A673 (cell line): ENCODE measurements around the gene SEL1L3. TPM values are rescaled to one million over a fixed set of nuclear protein-coding genes. Genes with fewer than 3 reads are reported as not detected.

ENCODE experiments used
- BruUV-seq: library from RNA; stranded (reverse); fragments of 400-500 nt; replicated peaks from 2 replicates; lab custom pipeline; 2021; lab: Mats Ljungman, UMichigan
- CTCF ChIA-PET: fragments of 300-600 bp; sonication (Branson Sonifier 250); formaldehyde crosslinking; loops from one replicate; lab custom pipeline; 2022; ENCODE audit warnings: antibody characterized with exemption; lab: Charles Lee
- POLR2A ChIA-PET: fragments of 300-600 bp; sonication (Branson Sonifier 250); formaldehyde crosslinking; loops from one replicate; lab custom pipeline; 2022; ENCODE audit warnings: antibody characterized with exemption; ENCODE audit not compliant: low non-redundant PET; lab: Charles Lee
- DNase-seq: peaks from one replicate; pipeline ENCODE4 v3.0.0-alpha.2; 2015; ENCODE audit warnings: low spot score
- H3K27ac ChIP-seq: fragments of 200-600 bp; sonication (generic); 2 replicates; pipeline ENCODE4 v1.5.1; 2016; ENCODE audit warnings: mixed run types, low read depth, mild to moderate bottlenecking, mixed read lengths, antibody characterized with exemption, low read length; ENCODE audit not compliant: poor library complexity, severe bottlenecking
- H3K27me3 ChIP-seq: fragments of 200-600 bp; sonication (generic); replicated peaks from 2 replicates; pipeline ENCODE4 v1.6.1; 2017; ENCODE audit warnings: mixed run types, low read depth, mild to moderate bottlenecking, mixed read lengths, antibody characterized with exemption, low read length; ENCODE audit not compliant: insufficient read depth, poor library complexity
- H3K36me3 ChIP-seq: fragments of 200-600 bp; sonication (generic); 2 replicates; pipeline ENCODE4 v1.6.1; 2016; ENCODE audit warnings: mixed run types, mild to moderate bottlenecking, mixed read lengths, antibody characterized with exemption, low read length; ENCODE audit not compliant: insufficient read depth, poor library complexity, severe bottlenecking
- H3K4me1 ChIP-seq: fragments of 200-600 bp; sonication (generic); 2 replicates; pipeline ENCODE4 v1.6.1; 2017; ENCODE audit warnings: mixed run types, mild to moderate bottlenecking, mixed read lengths, antibody characterized with exemption, low read length; ENCODE audit not compliant: insufficient read depth, poor library complexity, severe bottlenecking
- H3K4me3 ChIP-seq: fragments of 200-600 bp; sonication (generic); 2 replicates; pipeline ENCODE4 v1.5.1; 2016; ENCODE audit warnings: low read depth, mixed run types, mild to moderate bottlenecking, mixed read lengths, low read length; ENCODE audit not compliant: poor library complexity, severe bottlenecking
- H3K9me3 ChIP-seq: fragments of 200-600 bp; sonication (generic); 2 replicates; pipeline ENCODE4 v1.6.1; 2016; ENCODE audit warnings: mixed run types, low read depth, mild to moderate bottlenecking, mixed read lengths, antibody characterized with exemption, low read length; ENCODE audit not compliant: poor library complexity, severe bottlenecking
- EZH2 ChIP-seq: fragments of 200-600 bp; sonication (generic); IDR thresholded peaks from 2 replicates; pipeline ENCODE4 v1.6.1; 2017; ENCODE audit warnings: borderline replicate concordance, low read depth, mild to moderate bottlenecking, mixed read lengths, antibody characterized with exemption, low read length; ENCODE audit not compliant: poor library complexity, severe bottlenecking
- intact Hi-C: fragments of 100-400 bp; cut with micrococcal nuclease; formaldehyde crosslinking; loops from one replicate; pipeline ENCODE4 v1.10.0; 2022; ENCODE audit not compliant: unreplicated experiment
- total RNA-seq: library from RNA; stranded (reverse); gene quantifications from 2 replicates; pipeline ENCODE4 v1.2.3, GENCODE V29; 2021
- TF ChIP-seq, protein P1 (sequence below): fragments of 300-800, 200-600 bp; sonication (generic); conservative IDR thresholded peaks from 2 replicates; pipeline ENCODE4 v1.5.1; 2017; ENCODE audit warnings: low read depth, mild to moderate bottlenecking, antibody characterized with exemption, low read length, moderate library complexity, mixed read lengths

SEL1L3 gene
- total RNA-seq, 1 experiment from 2014 or later, result 40.0 TPM

DNA sequence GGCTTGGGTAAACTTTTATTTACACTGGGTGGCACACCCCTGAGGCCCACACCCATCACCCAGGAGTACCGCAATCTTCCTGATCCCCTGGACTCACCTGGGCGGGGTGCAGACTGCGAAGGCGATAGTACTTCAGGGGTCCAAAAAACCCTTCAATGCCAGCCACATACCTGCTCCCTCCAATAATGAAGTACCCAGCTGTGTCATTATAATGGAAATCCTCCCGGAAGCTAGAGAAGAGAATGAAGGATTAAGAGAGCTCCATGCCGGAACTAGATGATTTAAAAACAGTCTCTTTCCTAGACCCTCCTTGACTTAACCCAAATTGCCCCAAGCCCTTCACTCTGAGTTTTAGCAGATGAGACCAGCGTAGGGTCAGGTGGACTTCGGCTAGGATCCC, 40.9 kb downstream of the SEL1L3 start:
- Histone ChIP-seq H3K27me3 (no peaks in the 10 kb centered on the region), H3K36me3 (peaks cover 3% of the 10 kb centered on the region), H3K27ac (no peak overlapping the region), H3K4me3 (no peak overlapping the region), H3K4me1 (no peaks in the 10 kb centered on the region), H3K9me3 (no peaks in the 10 kb centered on the region)
- ChIA-PET CTCF (no interaction called here), POLR2A (no interaction called here)
- BruUV-seq, result no TSS peak
- intact Hi-C loops, result no loop called here
- TF ChIP-seq EZH2, result no peak
- TF ChIP-seq, protein P1, sequence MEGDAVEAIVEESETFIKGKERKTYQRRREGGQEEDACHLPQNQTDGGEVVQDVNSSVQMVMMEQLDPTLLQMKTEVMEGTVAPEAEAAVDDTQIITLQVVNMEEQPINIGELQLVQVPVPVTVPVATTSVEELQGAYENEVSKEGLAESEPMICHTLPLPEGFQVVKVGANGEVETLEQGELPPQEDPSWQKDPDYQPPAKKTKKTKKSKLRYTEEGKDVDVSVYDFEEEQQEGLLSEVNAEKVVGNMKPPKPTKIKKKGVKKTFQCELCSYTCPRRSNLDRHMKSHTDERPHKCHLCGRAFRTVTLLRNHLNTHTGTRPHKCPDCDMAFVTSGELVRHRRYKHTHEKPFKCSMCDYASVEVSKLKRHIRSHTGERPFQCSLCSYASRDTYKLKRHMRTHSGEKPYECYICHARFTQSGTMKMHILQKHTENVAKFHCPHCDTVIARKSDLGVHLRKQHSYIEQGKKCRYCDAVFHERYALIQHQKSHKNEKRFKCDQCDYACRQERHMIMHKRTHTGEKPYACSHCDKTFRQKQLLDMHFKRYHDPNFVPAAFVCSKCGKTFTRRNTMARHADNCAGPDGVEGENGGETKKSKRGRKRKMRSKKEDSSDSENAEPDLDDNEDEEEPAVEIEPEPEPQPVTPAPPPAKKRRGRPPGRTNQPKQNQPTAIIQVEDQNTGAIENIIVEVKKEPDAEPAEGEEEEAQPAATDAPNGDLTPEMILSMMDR, result no peak
- no peak for DNase-seq

DNA sequence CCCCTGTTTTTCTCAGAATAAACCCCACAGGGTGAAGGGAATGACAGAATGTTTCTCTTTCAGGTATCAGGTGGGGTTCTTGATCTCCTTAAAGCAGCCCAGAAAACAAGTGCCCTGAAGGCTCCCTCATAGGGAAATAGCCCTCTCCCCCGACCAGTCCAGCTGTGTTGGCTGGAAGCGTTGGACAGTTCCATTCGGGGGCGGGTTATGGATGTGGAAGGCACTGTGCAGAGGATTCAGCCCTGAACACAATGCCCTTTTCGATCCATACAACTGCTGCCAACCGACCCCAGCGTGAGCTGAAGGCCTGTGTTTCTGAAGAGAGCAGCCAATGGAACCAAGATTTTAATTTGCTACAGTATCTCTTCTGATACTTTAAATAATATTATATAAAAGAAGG, 41.5 kb downstream of the SEL1L3 start:
- no peak overlapping the region for H3K27ac ChIP-seq
- H3K27me3 ChIP-seq, result no peaks in the 10 kb centered on the region
- no peak for DNase-seq
- BruUV-seq, result no TSS peak
- TF ChIP-seq, protein P1, result no peak
- no peak for TF ChIP-seq EZH2
- H3K9me3 ChIP-seq, result no peaks in the 10 kb centered on the region
- H3K4me1 ChIP-seq, result no peaks in the 10 kb centered on the region
- no peak overlapping the region for H3K4me3 ChIP-seq
- intact Hi-C loops, result no loop called here
- ChIA-PET POLR2A (no interaction called here), CTCF (no interaction called here)
- peaks cover 3% of the 10 kb centered on the region for H3K36me3 ChIP-seq

DNA sequence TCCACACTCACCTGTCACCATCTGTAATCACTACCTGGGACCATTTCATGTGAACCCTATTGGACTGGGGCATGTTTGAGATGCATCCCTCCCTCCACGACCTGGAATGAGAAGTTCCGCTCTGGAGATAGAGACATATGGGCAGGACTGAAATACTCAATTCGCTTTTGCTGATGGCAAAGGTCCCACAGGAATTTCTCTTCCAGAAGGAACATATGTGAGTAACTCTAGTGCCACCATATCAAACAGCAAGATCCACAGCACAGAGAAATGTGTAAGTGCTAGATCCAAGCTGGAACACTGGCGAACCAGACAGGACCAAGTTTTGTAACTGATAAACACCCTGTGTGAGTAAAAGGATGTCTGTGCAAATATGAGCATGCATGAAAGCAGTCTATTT, 43.9 kb downstream of the SEL1L3 start:
- CTCF ChIA-PET, result interaction anchor here (0.5 kb wide), 1 partner anchor 62 kb away, joined by 3 read pairs; no protein-coding TSS in a partner anchor
- POLR2A ChIA-PET, result no interaction called here
- Histone ChIP-seq H3K4me1 (no peaks in the 10 kb centered on the region), H3K27me3 (no peaks in the 10 kb centered on the region), H3K9me3 (no peaks in the 10 kb centered on the region), H3K27ac (no peak overlapping the region), H3K4me3 (no peak overlapping the region), H3K36me3 (peaks cover 3% of the 10 kb centered on the region)
- BruUV-seq, result no TSS peak
- TF ChIP-seq EZH2, result no peak
- TF ChIP-seq, protein P1, result no peak
- intact Hi-C loops, result no loop called here
- DNase-seq, result no peak
